Lower leg skin (tissue), 4 donors: ENCODE measurements around the gene HSH2D. TPM values are rescaled to one million over a fixed set of nuclear protein-coding genes. Genes with fewer than 3 reads are reported as not detected.
"Not testable (repeated sequence)": the region's sequence is repeated elsewhere in the genome, so short reads cannot be mapped to it uniquely, and the experiment has no call there.

Experiments
- DNase-seq, 2 donors: peaks; one replicate each; pipeline ENCODE4 v3.0.0-alpha.2; 2019; ENCODE audit warnings: low spot score in 2 of 2
- H3K4me3 ChIP-seq: fragments of 200-600 bp; sonication (generic); 2 replicates; pipeline ENCODE4 v1.5.1; 2017; ENCODE audit warnings: mild to moderate bottlenecking, low read depth; ENCODE audit not compliant: poor library complexity, severe bottlenecking
- POLR2A ChIP-seq, 2 donors: fragments of 450-650 bp; IDR thresholded peaks; one replicate each; pipeline ENCODE4 v1.6.1; 2016 to 2017; ENCODE audit warnings: antibody characterized with exemption in 2 of 2, mild to moderate bottlenecking in 1 of 2, moderate library complexity in 1 of 2
- WGBS, 2 donors: methylation state at CpG; one replicate each; pipeline ENCODE4 v1.1.5; 2018; 5-methylcytosine and 5-hydroxymethylcytosine counted together
- intact Hi-C: fragments of 100-400 bp; cut with DNase I; formaldehyde crosslinking; loops from one replicate; pipeline ENCODE4 v1.15.0; 2023; ENCODE audit warnings: low total_unique reads
- total RNA-seq, 4 donors: library from RNA; depleted of rRNA; stranded (reverse); fragments of >200 nt; gene quantifications; one replicate each; pipeline ENCODE4 v1.1.0, GENCODE V29; 2016
- TF ChIP-seq, protein P1 (sequence below), 3 donors: fragments of 450-650 bp; IDR thresholded peaks; one replicate each; pipeline ENCODE4 v1.5.1; 2016; ENCODE audit warnings: antibody characterized with exemption in 3 of 3, mild to moderate bottlenecking in 3 of 3, moderate library complexity in 2 of 3

The HSH2D gene
- total RNA-seq, 4 donors from 2014 or later: 0.45 TPM; not detected in 3

DNA sequence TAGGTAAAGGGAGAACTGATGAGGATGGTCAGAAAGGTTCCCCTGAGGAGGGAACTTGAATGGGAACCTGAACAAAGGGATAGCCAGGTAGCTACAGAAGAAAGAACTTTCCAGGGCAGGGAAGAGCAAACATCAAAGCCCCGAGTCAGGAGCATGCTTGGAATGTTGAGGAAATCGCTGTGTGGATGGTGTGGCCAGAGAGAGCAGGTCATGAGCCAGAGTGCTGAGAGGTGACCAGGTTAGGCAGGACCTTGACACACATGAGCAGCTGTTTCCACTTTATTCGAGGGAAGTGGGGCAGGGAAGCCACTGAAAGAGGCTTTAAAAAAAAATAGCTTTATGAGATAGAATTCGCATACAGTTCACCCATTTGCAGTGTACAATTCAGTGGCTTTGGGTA, 27.4 kb upstream of the HSH2D start:
- TF ChIP-seq, protein P1, sequence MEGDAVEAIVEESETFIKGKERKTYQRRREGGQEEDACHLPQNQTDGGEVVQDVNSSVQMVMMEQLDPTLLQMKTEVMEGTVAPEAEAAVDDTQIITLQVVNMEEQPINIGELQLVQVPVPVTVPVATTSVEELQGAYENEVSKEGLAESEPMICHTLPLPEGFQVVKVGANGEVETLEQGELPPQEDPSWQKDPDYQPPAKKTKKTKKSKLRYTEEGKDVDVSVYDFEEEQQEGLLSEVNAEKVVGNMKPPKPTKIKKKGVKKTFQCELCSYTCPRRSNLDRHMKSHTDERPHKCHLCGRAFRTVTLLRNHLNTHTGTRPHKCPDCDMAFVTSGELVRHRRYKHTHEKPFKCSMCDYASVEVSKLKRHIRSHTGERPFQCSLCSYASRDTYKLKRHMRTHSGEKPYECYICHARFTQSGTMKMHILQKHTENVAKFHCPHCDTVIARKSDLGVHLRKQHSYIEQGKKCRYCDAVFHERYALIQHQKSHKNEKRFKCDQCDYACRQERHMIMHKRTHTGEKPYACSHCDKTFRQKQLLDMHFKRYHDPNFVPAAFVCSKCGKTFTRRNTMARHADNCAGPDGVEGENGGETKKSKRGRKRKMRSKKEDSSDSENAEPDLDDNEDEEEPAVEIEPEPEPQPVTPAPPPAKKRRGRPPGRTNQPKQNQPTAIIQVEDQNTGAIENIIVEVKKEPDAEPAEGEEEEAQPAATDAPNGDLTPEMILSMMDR (IDR thresholded peaks at IDR 0.05): no peak
- no peak for TF ChIP-seq POLR2A (IDR thresholded peaks at IDR 0.05)
- DNase-seq: no peak
- H3K4me3 ChIP-seq: no peak overlapping the region
- WGBS, 2 donors: 73 to 77% methylated on average over 4 of the region's 4 CpGs
- intact Hi-C loops: loop anchor here (10.0 kb wide), 1 partner anchor 69 kb away; the partner anchor contains the start of gene FAM32A

DNA sequence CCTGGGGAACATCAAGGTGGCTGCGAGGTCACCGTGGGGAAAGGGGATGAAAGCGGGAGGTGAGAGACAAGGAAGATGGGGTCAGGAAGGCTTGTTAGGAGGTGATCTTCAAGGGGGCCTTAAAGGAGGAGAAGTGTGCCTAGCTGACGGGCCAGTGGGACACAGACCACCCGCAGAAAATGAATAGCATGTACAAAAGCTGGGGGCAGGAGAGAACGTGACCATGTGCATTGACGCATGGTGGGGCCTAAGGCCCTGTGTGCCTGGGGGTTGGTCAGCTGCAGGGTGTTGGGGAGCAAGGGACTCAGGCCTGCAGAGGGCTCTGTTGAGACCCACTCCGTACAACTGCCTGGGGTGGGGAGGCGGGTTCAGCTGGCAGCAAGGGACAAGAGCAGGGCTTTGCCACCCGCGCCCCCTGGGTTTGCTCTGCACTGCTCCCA, 25.9 kb upstream of the HSH2D start:
- whole genome bisulfite sequencing, 2 donors: 84 to 93% methylated on average over 9 to 11 of the region's 11 CpGs
- DNase-seq: no peak
- intact Hi-C loops: loop anchor here (10.0 kb wide), 1 partner anchor 67 kb away; the partner anchor contains the start of gene FAM32A
- TF ChIP-seq POLR2A (IDR thresholded peaks at IDR 0.05): no peak
- TF ChIP-seq, protein P1 (IDR thresholded peaks at IDR 0.05): no peak
- no peak overlapping the region for H3K4me3 ChIP-seq

DNA sequence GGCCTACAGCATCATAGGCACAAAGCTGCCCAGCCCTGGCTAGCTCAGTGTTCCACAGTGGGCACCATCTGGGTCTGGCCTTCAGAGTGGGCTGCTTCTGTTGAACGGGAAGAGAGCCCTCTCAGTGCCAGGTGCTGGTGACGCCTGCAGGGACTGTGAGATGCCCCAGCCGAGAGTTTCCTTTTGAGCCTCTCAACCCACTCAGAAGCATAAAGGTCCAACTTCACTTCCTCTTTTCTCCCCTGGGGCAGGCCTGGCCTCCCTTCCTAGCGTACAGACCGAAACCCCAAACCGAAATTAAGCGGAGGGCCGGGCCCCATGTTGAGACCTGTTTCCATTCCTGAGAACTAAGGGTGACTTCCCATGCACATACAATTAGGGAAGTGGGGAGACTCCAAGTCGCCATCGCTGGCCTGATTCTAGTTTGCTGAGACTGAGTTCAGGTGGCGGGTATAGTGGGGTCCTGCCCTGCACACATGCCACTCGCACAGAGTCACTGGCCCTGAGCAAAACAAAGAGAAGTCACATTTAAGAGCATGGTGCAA, 24.9 kb upstream of the HSH2D start:
- no peak for TF ChIP-seq POLR2A (IDR thresholded peaks at IDR 0.05)
- TF ChIP-seq, protein P1 (IDR thresholded peaks at IDR 0.05): no peak
- H3K4me3 ChIP-seq: no peak overlapping the region
- intact Hi-C loops: loop anchor here (10.0 kb wide), 1 partner anchor 66 kb away; the partner anchor contains the start of gene FAM32A
- WGBS, 2 donors: 80 to 81% methylated on average over 11 to 12 of the region's 12 CpGs
- DNase-seq: peak in 1 of 2 donors; percentile 87

DNA sequence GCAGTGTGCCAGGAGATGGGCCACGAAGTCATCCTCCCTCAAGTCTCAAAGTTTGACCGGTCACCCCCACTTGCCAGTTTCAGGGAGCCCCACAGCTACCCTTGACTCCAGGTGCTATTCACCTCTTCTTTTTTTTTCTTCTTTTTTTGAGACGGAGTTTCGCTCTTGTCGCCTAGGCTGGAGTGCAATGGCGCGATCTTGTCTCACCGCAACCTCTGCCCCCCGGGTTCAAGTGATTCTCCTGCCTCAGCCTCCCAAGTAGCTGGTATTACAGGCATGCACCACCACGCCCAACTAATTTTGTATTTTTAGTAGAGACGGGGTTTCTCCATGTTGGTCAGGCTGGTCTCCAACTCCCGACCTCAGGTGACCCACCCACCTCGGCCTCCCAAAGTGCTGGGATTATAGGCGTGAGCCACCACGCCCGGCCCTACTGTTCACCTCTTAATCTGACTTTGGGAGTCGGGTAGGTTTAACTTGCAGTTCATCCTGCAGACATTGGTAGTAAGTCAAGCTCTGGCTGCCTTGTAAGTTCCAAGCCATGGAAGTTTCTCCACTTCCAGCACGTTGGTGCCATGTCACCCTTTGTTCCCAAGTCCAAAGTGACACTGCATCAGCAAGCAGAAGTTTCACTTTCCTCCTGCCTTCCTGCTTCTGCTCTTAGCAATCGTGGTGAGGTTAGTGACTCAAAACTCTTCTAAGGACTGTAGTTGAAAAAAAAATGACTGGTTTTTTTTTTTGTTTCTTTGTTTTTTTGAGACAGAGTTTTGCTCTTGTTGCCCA, 24.2 kb upstream of the HSH2D start:
- intact Hi-C loops: loop anchor here (10.0 kb wide), 1 partner anchor 66 kb away; the partner anchor contains the start of gene FAM32A
- 87 to 88% methylated on average over 19 of the region's 19 CpGs for WGBS, 2 donors
- H3K4me3 ChIP-seq, DNase-seq: not testable (repeated sequence)

DNA sequence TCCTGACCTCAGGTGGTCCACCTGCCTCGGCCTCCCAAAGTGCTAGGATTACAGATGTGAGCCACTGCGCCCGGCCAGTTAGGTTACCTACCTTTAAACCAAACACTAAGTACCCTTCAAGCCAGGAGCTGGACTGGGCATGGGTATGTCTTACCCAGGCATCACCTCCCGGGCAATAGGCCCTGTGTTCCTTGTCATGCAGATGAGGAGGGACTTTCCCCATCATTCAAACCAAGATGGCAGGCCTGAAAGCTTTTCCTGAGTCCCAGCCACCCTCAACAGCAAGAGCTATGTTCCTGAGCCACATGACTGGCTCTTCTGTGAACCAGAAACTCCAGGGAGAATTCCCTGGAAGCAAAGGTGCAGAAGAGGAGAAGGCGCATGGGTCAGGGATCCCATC, 22.3 kb upstream of the HSH2D start:
- no peak overlapping the region for H3K4me3 ChIP-seq
- intact Hi-C loops: no loop called here
- no peak for DNase-seq
- WGBS, 2 donors: 57 to 85% methylated on average over 4 to 5 of the region's 5 CpGs
- TF ChIP-seq POLR2A (IDR thresholded peaks at IDR 0.05): no peak
- TF ChIP-seq, protein P1 (IDR thresholded peaks at IDR 0.05): no peak

DNA sequence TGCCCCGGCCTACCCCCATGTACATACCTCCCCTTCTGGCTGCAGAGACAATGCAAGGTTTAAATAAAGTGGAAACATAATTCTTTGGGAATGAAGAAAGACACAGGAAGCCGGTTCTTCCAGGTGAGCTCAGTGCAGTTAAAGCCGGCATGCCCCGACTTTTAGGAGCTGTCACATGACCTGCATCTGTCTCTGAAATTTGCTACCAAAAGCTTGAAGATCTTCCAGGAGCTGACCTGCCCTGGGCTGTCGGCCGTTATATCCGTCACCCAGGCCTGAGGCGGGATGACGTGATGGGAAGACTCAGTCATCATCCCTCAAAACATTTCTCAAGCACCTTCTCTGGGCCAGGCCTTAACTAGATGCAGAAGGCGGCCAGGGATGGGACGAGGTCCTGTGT, 21.5 kb upstream of the HSH2D start:
- peak in 1 of 2 donors; percentile 26 for DNase-seq
- 60 to 67% methylated on average over 11 of the region's 11 CpGs for WGBS, 2 donors
- no peak overlapping the region for H3K4me3 ChIP-seq
- intact Hi-C loops: no loop called here
- TF ChIP-seq POLR2A (IDR thresholded peaks at IDR 0.05): no peak
- TF ChIP-seq, protein P1 (IDR thresholded peaks at IDR 0.05): no peak
